ENCODE data around the gene LMBR1.
"Not testable (repeated sequence)": the region's sequence is repeated elsewhere in the genome, so short reads cannot be mapped to it uniquely, and the experiment has no call there.

Gene LMBR1

GRCh38 chr7:156892821-156893706 is at the start of gene LMBR1:
Gene LMBR1, minus strand, starts transcription at chr7:156893183. Its CDS starts 190 bp downstream, at chr7:156892993.
- DNase-seq (ENCODE audit: low read depth in 2 of 2) = peak; percentile 89 to 90

GRCh38 chr7:156942708-156943090 is 49.7 kb upstream of the LMBR1 start:
- no peak for DNase-seq (ENCODE audit: low read depth in 2 of 2)

GRCh38 chr7:156941393-156942182 is 48.6 kb upstream of the LMBR1 start:
- DNase-seq (ENCODE audit: low read depth in 2 of 2) = no peak

DNA sequence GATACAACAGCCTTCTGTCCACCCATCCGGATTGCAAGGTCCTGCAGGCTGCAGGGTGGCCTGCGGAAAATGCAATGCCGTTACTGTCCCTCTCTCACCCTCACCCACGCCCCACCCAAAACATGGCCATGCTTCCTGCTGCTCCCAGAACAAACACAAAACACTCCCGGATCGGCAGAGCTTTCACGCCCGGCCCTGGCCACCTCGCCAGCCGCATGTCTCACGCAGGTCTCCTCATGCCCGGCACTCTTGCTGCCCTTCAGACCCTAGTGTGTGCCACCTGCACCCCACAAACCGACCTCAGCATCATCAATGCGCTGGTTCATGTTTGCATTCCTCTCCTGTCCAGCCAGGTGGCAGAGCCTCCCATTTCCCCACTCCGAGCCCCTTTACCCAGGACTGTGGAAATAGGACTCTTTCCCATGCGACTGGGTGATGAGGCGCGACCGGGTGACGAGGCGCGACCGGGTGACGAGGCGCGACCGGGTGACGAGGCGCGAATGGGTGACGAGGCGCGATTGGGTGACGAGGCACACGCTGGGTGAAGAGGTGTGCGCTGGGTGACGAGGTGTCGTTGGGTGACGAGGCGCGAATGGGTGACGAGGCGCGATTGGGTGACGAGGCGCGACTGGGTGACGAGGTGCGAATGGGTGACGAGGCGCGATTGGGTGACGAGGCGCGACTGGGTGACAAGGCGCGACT is 47.6 kb upstream of the LMBR1 start:
- no peak for DNase-seq (ENCODE audit: low read depth in 2 of 2)

DNA sequence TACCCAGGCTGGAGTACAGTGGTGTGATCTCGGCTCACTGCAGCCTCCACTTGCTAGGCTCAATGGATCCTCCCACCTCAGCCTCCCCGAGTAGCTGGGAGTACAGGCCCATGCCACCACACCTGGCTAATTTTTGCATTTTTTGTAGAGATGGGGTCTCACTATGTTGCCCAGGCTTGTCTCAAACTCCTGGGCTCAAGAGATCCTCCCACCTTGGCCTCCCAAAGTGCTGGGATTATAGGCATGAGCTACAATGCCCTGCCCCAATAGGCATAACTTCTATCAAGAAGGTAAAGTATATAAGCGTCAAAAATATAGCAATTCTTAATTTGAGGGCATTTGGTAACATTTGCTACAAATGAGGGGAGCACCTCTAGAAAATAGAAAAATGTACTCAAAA is 43.8 kb upstream of the LMBR1 start:
- DNase-seq (ENCODE audit: low read depth in 2 of 2) = not testable (repeated sequence)

- no peak for DNase-seq (ENCODE audit: low read depth in 2 of 2)
Observed at GRCh38 chr7:156935250-156935649, 42.3 kb upstream of the LMBR1 start.

DNA sequence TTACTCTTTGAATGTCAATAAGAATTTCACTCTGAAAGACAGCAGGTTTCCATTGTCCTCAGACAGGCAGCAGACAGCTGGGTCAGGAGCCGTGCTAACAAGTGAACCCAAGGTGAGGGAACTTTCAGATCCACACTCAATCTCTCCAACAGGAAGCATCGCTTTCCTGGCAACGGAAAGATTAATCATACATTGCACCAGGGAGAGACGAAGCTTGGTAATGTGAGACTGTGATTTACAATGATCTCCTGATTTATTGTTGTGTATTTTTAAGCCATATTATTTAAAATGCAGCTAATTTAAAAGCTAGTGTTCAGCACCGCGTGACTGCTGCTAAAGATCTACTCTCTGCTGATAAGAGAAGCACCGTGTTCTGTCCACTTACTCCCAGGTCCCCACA is 39.0 kb upstream of the LMBR1 start:
- no peak for DNase-seq (ENCODE audit: low read depth in 2 of 2)

DNA sequence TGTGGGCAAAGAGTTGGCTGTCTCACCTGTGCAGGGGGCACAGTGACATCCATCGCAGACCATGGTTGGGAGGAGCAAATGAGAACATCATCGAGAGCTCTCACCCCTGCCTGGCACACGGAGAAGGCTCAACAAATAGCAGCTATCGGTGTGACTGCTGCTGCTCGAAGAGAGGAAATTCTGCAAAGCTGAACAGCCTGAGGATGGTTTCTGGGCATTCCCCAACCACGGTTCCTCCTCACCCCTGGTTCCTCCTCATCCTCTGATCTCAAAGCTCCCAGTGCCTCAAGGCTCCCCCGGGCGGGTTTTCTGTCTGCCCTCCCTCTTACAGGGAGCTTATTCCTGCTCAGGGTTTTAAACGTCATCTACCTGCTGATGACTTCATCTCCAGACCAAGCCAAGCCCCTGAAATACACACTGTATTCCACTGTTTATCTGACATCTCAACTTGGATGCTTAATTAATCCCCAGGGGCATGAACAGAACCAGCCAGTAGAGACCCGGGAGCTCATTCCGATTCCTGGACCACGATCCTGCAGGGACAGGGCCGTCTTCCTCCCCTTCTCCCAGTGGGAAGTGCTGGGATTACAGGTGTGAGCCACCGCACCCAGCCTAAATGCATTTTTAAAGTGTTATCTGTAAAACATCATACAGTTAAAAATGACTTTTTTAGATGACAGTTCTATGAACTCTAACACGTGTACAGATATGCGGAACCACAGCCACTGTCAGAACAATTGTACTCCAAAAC is 37.0 kb upstream of the LMBR1 start:
- DNase-seq (ENCODE audit: low read depth in 2 of 2) = no peak

GRCh38 chr7:156928406-156928747 is 35.4 kb upstream of the LMBR1 start:
- no peak for DNase-seq (ENCODE audit: low read depth in 2 of 2)

GRCh38 chr7:156927571-156928405 is 34.8 kb upstream of the LMBR1 start:
- no peak for DNase-seq (ENCODE audit: low read depth in 2 of 2)

DNA sequence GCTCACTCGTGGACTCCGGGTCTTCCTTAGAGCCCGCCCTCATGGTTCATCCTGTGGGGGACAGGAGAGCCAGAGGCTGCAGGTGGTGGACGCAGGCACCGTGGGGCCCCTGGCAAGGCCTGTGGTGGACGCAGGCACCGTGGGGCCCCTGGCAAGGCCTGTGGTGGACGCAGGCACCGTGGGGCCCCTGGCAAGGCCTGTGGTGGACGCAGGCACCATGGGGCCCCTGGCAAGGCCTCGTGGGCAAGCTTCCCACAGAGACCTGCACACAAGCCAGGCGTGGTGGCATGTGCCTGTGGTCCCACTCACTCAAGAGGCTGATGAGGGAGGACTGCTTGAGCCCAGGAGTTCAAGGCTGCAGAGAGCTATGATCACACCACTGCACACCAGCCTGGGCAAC is 32.8 kb upstream of the LMBR1 start:
- DNase-seq (ENCODE audit: low read depth in 2 of 2) = not testable (repeated sequence)

DNA sequence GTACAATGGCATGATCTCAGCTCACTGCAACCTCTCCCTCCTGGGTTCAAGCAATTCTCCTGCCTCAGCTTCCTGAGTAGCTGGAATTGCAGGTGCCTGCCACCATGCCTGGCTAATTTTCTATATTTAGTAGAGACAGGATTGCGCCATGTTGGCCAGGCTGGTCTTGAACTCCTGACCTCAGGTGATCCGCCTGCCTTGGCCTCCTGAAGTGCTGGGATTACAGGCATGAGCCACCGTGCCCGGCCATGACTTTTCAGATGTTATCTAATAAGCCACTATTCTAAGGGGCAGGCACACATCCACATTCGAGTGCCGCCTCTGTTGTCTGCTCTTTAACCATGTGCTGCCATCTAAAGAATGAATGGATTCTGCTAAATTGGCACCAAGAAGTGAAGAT is 29.3 kb upstream of the LMBR1 start:
- not testable (repeated sequence) for DNase-seq (ENCODE audit: low read depth in 2 of 2)

DNA sequence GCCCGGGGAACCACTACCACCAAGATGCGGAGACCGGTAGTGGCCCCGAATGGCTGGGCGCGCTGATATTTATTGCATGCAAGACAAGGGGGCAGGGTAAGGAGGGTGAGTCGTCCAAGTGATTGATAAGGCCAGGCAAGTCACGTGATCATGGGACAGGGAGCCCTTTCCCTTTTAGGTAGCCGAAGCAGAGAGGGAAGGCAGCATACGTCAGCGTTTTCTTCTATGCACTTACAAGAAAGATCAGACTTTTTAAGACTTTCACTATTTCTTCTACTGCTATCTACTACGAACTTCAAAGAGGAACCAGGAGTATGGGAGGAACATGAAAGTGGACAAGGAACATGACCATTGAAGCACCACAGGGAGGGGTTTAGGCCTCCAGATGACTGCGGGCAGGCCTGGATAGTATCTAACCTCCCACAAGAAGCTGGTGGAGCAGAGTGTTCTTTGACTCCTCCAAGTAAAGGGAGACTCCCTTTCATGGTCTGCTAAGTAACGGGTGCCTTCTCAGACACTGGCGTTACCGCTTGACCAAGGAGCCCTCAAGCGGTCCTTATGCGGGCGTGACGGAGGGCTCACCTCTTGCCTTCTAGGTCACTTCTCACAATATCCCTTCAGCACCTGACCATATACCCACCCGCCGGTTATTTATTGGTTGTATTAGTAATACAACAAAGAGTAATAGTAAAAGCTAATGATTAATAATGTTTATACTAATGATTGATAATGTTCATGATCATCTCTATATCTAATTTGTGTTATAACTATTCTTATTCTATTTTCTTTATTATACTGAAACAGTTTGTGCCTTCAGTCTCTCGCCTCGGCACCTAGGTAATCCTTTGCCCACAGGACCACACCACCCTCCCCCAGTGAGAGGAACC is 27.7 kb upstream of the LMBR1 start:
- not testable (repeated sequence) for DNase-seq (ENCODE audit: low read depth in 2 of 2)

DNA sequence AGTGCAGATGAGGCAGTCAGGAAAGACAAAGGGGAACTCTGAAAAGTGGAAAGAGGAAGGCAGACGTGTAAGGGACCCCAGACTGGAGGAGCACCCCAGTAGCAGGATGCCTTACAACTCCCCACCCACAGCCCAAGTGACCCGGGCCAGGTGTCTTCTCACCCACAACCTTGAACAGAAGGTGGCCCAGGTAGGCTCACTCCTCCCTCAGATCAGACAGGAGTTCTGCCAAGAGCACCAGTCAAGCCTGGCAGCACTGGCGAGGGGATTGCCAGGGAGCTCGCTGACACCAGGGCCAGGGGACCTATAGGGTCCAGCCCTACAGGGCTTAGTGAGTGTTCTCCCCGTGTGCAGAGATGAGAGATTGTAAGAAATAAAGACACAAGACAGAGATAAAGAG is 27.1 kb upstream of the LMBR1 start:
- DNase-seq (ENCODE audit: low read depth in 2 of 2) = no peak

DNA sequence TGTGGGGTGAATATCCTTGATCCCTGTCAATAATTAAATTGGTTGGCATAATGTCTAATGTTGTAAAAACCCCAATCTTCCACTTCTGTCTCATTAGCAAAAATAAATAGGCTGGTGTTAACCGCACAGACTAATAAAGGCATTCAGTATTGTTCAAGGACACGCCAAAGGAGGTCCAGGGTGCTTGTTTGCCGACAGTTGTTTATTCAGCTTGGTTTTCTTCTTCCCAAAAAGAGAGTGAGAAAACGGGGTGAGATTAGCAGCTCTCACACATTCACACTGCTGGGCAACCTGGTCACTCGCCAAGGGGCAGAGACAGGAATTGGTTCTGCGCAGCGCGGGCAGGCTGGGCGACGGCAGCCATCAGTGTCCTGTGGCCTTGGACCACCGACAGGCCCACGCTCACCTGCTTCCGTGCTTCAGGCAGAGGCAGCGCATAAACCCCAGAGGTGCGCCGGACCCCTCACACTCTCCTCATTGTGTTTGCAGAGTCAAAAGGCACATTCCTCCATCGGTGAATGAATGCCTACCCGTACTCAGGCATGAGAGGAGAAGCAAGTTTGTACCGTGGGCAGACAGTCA is 26.2 kb upstream of the LMBR1 start:
- no peak for DNase-seq (ENCODE audit: low read depth in 2 of 2)

GRCh38 chr7:156918635-156919034 is 25.7 kb upstream of the LMBR1 start:
- no peak for DNase-seq (ENCODE audit: low read depth in 2 of 2)

GRCh38 chr7:156909574-156910252 is 16.7 kb upstream of the LMBR1 start:
- not testable (repeated sequence) for DNase-seq (ENCODE audit: low read depth in 2 of 2)

DNA sequence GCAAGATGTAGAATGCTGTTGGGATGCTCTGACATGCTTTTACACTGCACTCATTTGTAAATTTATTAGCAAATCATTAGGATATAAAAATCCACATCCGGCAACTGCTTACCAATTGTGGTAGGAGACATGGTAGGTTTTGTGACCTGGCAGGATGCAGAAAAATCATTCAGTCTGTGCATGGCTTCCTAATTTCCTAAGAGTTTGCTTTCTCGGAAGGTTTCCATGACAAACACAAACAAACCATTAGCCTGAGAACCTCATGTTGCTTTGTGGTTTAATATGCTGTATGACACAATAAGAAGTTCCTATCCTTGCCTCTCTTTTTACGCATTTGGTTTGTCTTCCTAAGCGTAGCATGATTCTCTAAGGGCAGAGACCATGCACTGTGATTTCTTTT is 14.7 kb upstream of the LMBR1 start:
- no peak for DNase-seq (ENCODE audit: low read depth in 2 of 2)

DNA sequence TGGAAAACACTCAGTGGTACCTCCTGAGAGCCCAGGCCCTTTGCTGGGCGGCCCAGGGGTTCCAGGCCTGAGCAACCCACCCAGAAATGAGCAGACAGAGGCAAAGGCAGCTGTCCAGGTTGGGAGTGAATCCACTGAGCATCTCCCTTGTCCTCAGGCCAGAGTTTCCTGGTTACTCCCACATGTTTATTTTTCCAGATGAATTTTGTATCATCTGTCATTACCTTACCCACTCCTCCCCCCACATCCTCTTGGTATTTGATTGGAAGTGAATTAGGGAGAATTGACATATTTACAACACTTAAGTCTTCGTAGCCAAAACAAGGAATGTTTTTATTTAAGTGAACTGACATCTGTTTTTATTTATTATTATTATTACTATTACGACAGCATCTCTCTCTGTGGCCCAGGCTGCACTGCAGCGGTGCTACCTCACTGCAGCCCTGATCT is 13.2 kb upstream of the LMBR1 start:
- no peak for DNase-seq (ENCODE audit: low read depth in 2 of 2)

All from activated CD8-positive, alpha-beta memory T cell treated with anti-CD3 and anti-CD28 coated beads for 4 hours (primary cell).